ENCODE data around the gene ASH1L.

The ASH1L gene

GRCh38 chr1:155326020-155326526 lies 236.5 kb downstream of the ASH1L start:
- DNase-seq = no peak

GRCh38 chr1:155325603-155325893 lies 237.1 kb downstream of the ASH1L start:
- no peak for DNase-seq

GRCh38 chr1:155324717-155325602 lies 237.6 kb downstream of the ASH1L start:
- peak; percentile 15 for DNase-seq

- peak; percentile 91 for DNase-seq
These were observed 238.4 kb downstream of the ASH1L start for GRCh38 chr1:155324037-155324716.

- peak; percentile 87 for DNase-seq
These were observed 238.9 kb downstream of the ASH1L start for GRCh38 chr1:155323729-155324036.

GRCh38 chr1:155322953-155323728 lies 239.5 kb downstream of the ASH1L start:
- peak; percentile 84 for DNase-seq

- DNase-seq = no peak
These were observed 240.0 kb downstream of the ASH1L start for GRCh38 chr1:155322571-155322952.

- DNase-seq = no peak
These were observed 240.7 kb downstream of the ASH1L start for GRCh38 chr1:155321639-155322503.

- peak; percentile 70 for DNase-seq
These were observed 241.7 kb downstream of the ASH1L start, which contains the start of gene RUSC1 for GRCh38 chr1:155320661-155321617. TSS of gene RUSC1 (plus strand) at chr1:155320894. CDS start at chr1:155321774, 880 bp downstream.

GRCh38 chr1:155320252-155320651 lies 242.4 kb downstream of the ASH1L start:
- no peak for DNase-seq

- DNase-seq = no peak
These were observed 243.1 kb downstream of the ASH1L start for GRCh38 chr1:155319536-155319935.

GRCh38 chr1:155318082-155318481 lies 244.5 kb downstream of the ASH1L start:
- no peak for DNase-seq

- no peak for DNase-seq
These were observed 245.7 kb downstream of the ASH1L start for GRCh38 chr1:155316922-155317321.

- DNase-seq = no peak
These were observed 249.3 kb downstream of the ASH1L start for GRCh38 chr1:155313261-155313660.

- DNase-seq = no peak
These were observed 253.1 kb downstream of the ASH1L start for GRCh38 chr1:155309423-155310021.

- peak; percentile 99 for DNase-seq
These were observed 253.8 kb downstream of the ASH1L start, which contains the start of gene FDPS for GRCh38 chr1:155308493-155309422. TSS of gene FDPS (plus strand) at chr1:155308866. CDS start at chr1:155309790, 924 bp downstream.

- peak; percentile 39 for DNase-seq
These were observed 255.3 kb downstream of the ASH1L start for GRCh38 chr1:155307247-155307740.

GRCh38 chr1:155305881-155306391 lies 256.7 kb downstream of the ASH1L start:
- DNase-seq = no peak

- no peak for DNase-seq
These were observed 258.0 kb downstream of the ASH1L start for GRCh38 chr1:155304558-155305063.
